AG20443 (cell line): ENCODE measurements around the gene MS4A14.
"Not testable (repeated sequence)": the region's sequence is repeated elsewhere in the genome, so short reads cannot be mapped to it uniquely, and the experiment has no call there.

Source experiments
- DNase-seq: peaks from one replicate; pipeline ENCODE4 v3.0.0; 2012; ENCODE audit warnings: low spot score, mixed read lengths

The MS4A14 gene

GRCh38 chr11:60396382-60396781 lies at the start of gene MS4A14:
MS4A14 (plus strand) TSS chr11:60396459; CDS start chr11:60396579, 120 bp downstream.
- no peak for DNase-seq

- no peak for DNase-seq
These were observed 49.0 kb upstream of the MS4A14 start for GRCh38 chr11:60347084-60347797.

GRCh38 chr11:60348116-60348515 lies 48.1 kb upstream of the MS4A14 start:
- DNase-seq: no peak

- DNase-seq: no peak
These were observed 46.3 kb upstream of the MS4A14 start for GRCh38 chr11:60349990-60350389.

- no peak for DNase-seq
These were observed 38.5 kb upstream of the MS4A14 start for GRCh38 chr11:60357771-60358170.

GRCh38 chr11:60360621-60361020 lies 35.6 kb upstream of the MS4A14 start:
- DNase-seq: no peak

- no peak for DNase-seq
These were observed 34.0 kb upstream of the MS4A14 start for GRCh38 chr11:60362241-60362640.

- peak; percentile 67 for DNase-seq
These were observed 32.5 kb upstream of the MS4A14 start for GRCh38 chr11:60363542-60364470.

- not testable (repeated sequence) for DNase-seq
These were observed 29.9 kb upstream of the MS4A14 start for GRCh38 chr11:60366262-60366904.

- DNase-seq: no peak
These were observed 29.2 kb upstream of the MS4A14 start for GRCh38 chr11:60367009-60367408.

GRCh38 chr11:60367896-60368295 lies 28.4 kb upstream of the MS4A14 start:
- DNase-seq: no peak

- DNase-seq: no peak
These were observed 25.9 kb upstream of the MS4A14 start for GRCh38 chr11:60370252-60370810.

- DNase-seq: no peak
These were observed 25.4 kb upstream of the MS4A14 start for GRCh38 chr11:60370811-60371298.

GRCh38 chr11:60371386-60371785 lies 24.9 kb upstream of the MS4A14 start:
- no peak for DNase-seq

GRCh38 chr11:60371854-60372253 lies 24.4 kb upstream of the MS4A14 start:
- no peak for DNase-seq

- no peak for DNase-seq
These were observed 23.5 kb upstream of the MS4A14 start for GRCh38 chr11:60372767-60373166.

- no peak for DNase-seq
These were observed 20.9 kb upstream of the MS4A14 start for GRCh38 chr11:60375316-60375715.

- DNase-seq: no peak
These were observed 19.7 kb upstream of the MS4A14 start for GRCh38 chr11:60376601-60377000.

- DNase-seq: no peak
These were observed 18.7 kb upstream of the MS4A14 start for GRCh38 chr11:60377401-60378136.

GRCh38 chr11:60378354-60378753 lies 17.9 kb upstream of the MS4A14 start, which contains the start of gene MS4A7:
MS4A7 (plus strand) TSS chr11:60378532; CDS start chr11:60383142, 4,610 bp downstream.
- DNase-seq: no peak

GRCh38 chr11:60389279-60389910 lies 6.9 kb upstream of the MS4A14 start:
- no peak for DNase-seq
